ENCODE data around the gene PBX2. TPM values are rescaled to one million over a fixed set of nuclear protein-coding genes. Genes with fewer than 3 reads are reported as not detected.
A peak's percentile ranks its signal among the peaks of the same experiment; 100 is the strongest.
"Not testable (repeated sequence)": the region's sequence is repeated elsewhere in the genome, so short reads cannot be mapped to it uniquely, and the experiment has no call there.

PBX2 gene
- total RNA-seq, 4 donors from 2014 or later = 55.0 to 75.0 (median 61.9) TPM

DNA sequence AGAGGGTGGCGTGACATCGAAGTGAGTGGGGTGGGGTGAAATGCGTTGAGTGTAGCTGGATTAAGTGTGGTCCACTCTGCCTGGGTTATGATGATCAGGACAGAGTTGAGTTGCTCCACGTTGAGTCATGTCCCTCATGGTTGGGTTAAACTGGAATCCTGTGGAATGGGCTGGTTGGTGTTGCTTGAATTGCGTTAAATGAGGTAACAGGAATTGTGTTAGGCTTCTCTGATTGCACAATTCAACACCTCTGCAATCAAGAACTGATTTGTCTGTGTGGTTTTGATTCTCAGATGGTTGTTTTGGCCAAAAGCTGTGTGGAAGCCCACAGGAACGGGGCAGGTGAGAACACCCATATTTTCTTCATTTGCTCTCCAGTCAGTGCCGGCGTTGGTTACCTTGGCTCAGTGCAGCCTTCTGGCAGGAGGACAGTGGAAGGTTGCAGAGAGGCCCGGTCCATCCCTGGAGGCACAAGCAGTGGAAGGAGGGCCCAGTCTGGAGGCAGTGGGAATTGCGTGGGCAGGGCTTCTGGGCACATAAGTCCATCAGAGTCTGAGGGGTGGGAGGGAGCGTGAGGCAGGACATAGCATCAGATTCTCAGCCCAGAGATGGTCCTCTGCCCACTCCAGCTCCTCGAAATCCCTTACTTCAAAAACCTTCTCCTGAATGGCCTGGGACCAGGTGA lies 22.2 kb upstream of the PBX2 start:
- Histone ChIP-seq H3K9me3 (no peaks in the 10 kb centered on the region), H3K27ac (no peak overlapping the region), H3K36me3 (no peaks in the 10 kb centered on the region), H3K4me1 (no peaks in the 10 kb centered on the region), H3K27me3 (no peaks in the 10 kb centered on the region), H3K4me3 (no peak overlapping the region)
- TF ChIP-seq POLR2A (IDR thresholded peaks at IDR 0.05) (no peak), EP300 (IDR thresholded peaks at IDR 0.05) (no peak)
- TF ChIP-seq, protein P1, sequence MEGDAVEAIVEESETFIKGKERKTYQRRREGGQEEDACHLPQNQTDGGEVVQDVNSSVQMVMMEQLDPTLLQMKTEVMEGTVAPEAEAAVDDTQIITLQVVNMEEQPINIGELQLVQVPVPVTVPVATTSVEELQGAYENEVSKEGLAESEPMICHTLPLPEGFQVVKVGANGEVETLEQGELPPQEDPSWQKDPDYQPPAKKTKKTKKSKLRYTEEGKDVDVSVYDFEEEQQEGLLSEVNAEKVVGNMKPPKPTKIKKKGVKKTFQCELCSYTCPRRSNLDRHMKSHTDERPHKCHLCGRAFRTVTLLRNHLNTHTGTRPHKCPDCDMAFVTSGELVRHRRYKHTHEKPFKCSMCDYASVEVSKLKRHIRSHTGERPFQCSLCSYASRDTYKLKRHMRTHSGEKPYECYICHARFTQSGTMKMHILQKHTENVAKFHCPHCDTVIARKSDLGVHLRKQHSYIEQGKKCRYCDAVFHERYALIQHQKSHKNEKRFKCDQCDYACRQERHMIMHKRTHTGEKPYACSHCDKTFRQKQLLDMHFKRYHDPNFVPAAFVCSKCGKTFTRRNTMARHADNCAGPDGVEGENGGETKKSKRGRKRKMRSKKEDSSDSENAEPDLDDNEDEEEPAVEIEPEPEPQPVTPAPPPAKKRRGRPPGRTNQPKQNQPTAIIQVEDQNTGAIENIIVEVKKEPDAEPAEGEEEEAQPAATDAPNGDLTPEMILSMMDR (IDR thresholded peaks at IDR 0.05) = no peak
- WGBS, 2 donors = 79 to 80% methylated on average over 12 of the region's 12 CpGs
- DNase-seq (ENCODE audit: low spot score in 2 of 2) = no peak

DNA sequence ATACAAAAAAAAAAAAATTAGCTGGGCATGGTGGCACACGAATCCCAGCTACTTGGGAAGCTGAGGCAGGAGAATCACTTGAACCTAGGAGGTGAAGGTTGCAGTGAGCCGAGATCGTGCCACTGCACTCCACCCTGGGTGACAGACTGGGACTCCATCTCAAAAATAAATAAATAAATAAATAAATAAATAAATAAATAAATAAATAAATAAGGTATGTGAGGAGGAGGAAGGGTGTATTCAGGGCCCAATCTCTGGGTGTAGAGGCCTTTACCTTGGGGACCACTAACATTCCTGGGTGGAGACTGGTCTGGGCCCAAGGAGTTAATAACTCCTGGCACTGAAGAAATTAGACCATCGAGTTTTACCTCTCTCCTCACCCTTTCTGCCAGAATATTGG lies 21.4 kb upstream of the PBX2 start:
- not testable (repeated sequence) for H3K9me3 ChIP-seq; H3K4me3 ChIP-seq; DNase-seq (ENCODE audit: low spot score in 2 of 2); H3K27me3 ChIP-seq; H3K36me3 ChIP-seq; H3K27ac ChIP-seq; H3K4me1 ChIP-seq
- 85% methylated on average over 4 of the region's 4 CpGs for WGBS, 2 donors

DNA sequence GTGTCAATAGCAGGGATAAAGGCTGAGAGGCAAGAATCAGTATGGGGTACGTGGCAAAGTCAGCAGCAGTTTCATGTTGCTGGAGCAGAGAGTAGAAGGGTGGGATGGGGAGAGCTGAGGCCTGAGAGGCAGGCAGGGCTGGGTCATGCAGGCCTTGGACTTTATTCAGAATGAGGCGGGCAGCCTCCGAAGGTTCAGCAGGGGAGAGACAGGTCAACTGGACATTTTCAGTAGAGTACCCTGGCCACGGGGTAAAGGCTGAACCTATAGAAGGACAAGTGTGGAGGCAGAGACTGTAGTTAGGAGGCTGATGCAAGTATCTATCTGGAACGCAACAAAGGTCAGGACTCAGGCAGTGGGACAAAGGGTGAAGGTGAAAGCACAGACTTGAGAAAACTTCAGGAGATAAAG lies 20.2 kb upstream of the PBX2 start:
- TF ChIP-seq EP300 (IDR thresholded peaks at IDR 0.05) (no peak), POLR2A (IDR thresholded peaks at IDR 0.05) (no peak)
- TF ChIP-seq, protein P1 (IDR thresholded peaks at IDR 0.05) = no peak

DNA sequence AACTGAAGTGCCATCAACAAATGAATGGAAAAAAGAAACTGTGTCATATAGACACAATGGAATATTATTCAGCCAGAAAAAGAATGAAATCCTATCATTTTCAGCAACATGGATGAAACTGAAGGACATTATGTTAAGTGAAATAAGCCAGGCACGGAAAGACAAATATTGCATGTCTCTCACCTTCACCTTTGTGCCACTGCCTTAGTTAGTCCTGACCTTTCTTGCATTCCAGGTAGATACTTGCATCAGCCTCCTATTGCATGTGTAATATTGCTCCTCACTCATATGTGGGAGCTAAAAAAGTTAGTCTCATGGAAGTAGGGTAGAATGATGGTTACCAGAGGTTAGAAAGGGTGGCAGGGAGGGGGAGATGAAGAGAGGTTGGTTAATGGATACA lies 19.0 kb upstream of the PBX2 start:
- H3K9me3 ChIP-seq = no peaks in the 10 kb centered on the region
- no peak for DNase-seq (ENCODE audit: low spot score in 2 of 2)
- WGBS, 2 donors = 90 to 93% methylated on average over 1 of the region's 1 CpG
- no peaks in the 10 kb centered on the region for H3K4me1 ChIP-seq
- H3K27me3 ChIP-seq = no peaks in the 10 kb centered on the region
- no peak overlapping the region for H3K27ac ChIP-seq
- H3K36me3 ChIP-seq = no peaks in the 10 kb centered on the region
- H3K4me3 ChIP-seq = no peak overlapping the region
- TF ChIP-seq POLR2A (IDR thresholded peaks at IDR 0.05) (no peak), EP300 (IDR thresholded peaks at IDR 0.05) (no peak)
- TF ChIP-seq, protein P1 (IDR thresholded peaks at IDR 0.05) = no peak

More for the DNA sequence above, 20.2 kb upstream of the PBX2 start:
- Histone ChIP-seq H3K4me1 (no peaks in the 10 kb centered on the region), H3K36me3 (no peaks in the 10 kb centered on the region), H3K27ac (no peak overlapping the region), H3K9me3 (no peaks in the 10 kb centered on the region), H3K4me3 (no peak overlapping the region), H3K27me3 (no peaks in the 10 kb centered on the region)
- no peak for DNase-seq (ENCODE audit: low spot score in 2 of 2)
- 77 to 79% methylated on average over 5 of the region's 5 CpGs for WGBS, 2 donors

DNA sequence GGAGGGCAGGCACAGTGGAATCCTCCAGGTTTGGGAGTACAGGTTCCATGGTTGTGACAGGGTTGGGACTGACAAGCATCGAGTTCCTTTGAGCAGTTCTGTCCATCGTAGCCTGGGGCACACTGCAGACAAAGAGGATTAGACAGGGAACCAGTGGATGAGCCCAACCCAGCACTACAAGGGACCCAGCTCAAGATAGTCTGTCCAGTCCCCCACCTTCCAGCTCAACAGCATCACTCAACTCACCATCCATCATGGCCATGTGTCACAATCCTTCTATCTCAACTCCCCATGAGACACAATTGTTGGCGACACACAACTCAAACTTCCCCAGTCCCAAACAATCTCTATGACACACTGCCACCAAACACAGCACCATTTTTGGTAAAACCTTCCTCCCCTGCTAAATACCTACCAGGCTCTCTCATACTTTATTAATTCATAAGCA lies 14.3 kb upstream of the PBX2 start:
- Histone ChIP-seq H3K27me3 (no peaks in the 10 kb centered on the region), H3K36me3 (no peaks in the 10 kb centered on the region), H3K27ac (peak overlapping the region in 1 of 4 donors; percentile 59), H3K9me3 (no peaks in the 10 kb centered on the region), H3K4me1 (no peaks in the 10 kb centered on the region), H3K4me3 (no peak overlapping the region)
- TF ChIP-seq, protein P1 (IDR thresholded peaks at IDR 0.05) = no peak
- TF ChIP-seq EP300 (IDR thresholded peaks at IDR 0.05) (no peak), POLR2A (IDR thresholded peaks at IDR 0.05) (no peak)
- no peak for DNase-seq (ENCODE audit: low spot score in 2 of 2)
- 87 to 98% methylated on average over 3 of the region's 3 CpGs for WGBS, 2 donors

All from tibial nerve (tissue), 4 donors.